ENCODE measurements around the gene ARHGEF7.

The ARHGEF7 gene

DNA sequence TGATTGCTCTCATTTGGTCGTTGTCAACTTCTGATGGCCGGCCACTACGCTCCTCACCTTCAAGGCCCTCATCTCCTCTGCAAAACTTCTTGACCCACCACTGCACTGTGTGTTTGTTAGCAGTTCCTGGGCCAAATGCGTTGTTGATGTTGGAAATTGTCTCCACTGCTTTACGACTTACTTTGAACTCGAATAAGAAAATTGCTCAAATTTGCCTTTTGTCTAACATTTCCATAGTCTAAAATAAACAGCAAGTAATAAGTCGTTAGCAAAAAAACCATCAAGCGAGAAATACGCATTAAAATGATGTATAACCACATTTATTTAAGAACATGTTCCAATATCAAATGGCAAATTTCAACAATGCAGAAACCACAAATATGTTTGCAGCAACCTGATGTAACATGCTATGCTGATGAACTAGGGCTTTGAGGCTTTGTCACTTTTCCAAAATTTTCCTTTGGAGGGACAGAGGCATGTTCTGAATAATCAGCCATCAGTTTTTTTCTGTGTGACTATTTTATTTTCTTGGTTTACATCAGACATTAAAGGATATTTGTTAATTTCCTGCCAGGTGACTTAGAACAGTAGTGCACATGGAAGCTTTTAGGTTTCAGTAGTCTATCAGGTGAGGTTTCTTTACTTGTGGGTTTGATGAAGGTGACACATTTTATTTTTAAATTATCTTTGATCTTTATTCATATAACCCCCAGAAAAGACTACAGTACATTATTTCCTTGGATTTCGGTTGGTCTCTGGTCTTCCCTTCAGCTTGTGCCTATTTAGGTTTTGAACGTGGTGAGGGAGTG, 130.7 kb downstream of the ARHGEF7 start:
- Histone ChIP-seq H3K27me3 (ENCODE audit: insufficient read depth, low read length) (no peaks in the 10 kb centered on the region), H3K4me1 (ENCODE audit: insufficient read depth, low read length, severe bottlenecking) (no peaks in the 10 kb centered on the region), H3K36me3 (ENCODE audit: insufficient read depth, low read length) (peaks cover 100% of the 10 kb centered on the region), H3F3A (ENCODE audit: insufficient read depth, low read length) (no peaks in the 10 kb centered on the region), H3K9ac (ENCODE audit: low read length) (no peak overlapping the region), H3K79me2 (ENCODE audit: insufficient read depth, low read length) (no peaks in the 10 kb centered on the region; the same call in 1 of the 2 replicates), H2AFZ (ENCODE audit: low read length) (no peak overlapping the region), H3K9me2 (ENCODE audit: low read depth, low read length) (no peaks in the 10 kb centered on the region), H3K4me2 (ENCODE audit: low read length) (no peak overlapping the region), H3K27ac (ENCODE audit: low read depth, low read length, poor library complexity, severe bottlenecking) (no peak overlapping the region), H4K20me1 (ENCODE audit: insufficient read depth, low read length) (no peaks in the 10 kb centered on the region), H3K4me3 (ENCODE audit: low read depth, low read length, poor library complexity, severe bottlenecking) (no peak overlapping the region), H3K9me3 (ENCODE audit: low read length) (no peaks in the 10 kb centered on the region)
- TF ChIP-seq EZH2 (IDR thresholded peaks at IDR 0.05; ENCODE audit: borderline replicate concordance, low read length) (no peak), CTCF (IDR thresholded peaks at IDR 0.05; ENCODE audit: low read length) (no peak)

GRCh38 chr13:111247552-111247951, 132.4 kb downstream of the ARHGEF7 start:
- H3K27me3 ChIP-seq (ENCODE audit: insufficient read depth, low read length) = no peaks in the 10 kb centered on the region
- H2AFZ ChIP-seq (ENCODE audit: low read length) = no peak overlapping the region
- no peaks in the 10 kb centered on the region for H3K9me2 ChIP-seq (ENCODE audit: low read depth, low read length)
- no peak overlapping the region for H3K9ac ChIP-seq (ENCODE audit: low read length)
- H3K4me2 ChIP-seq (ENCODE audit: low read length) = no peak overlapping the region
- H3K27ac ChIP-seq (ENCODE audit: low read depth, low read length, poor library complexity, severe bottlenecking) = no peak overlapping the region
- H3K4me3 ChIP-seq (ENCODE audit: low read depth, low read length, poor library complexity, severe bottlenecking) = no peak overlapping the region
- H3K4me1 ChIP-seq (ENCODE audit: insufficient read depth, low read length, severe bottlenecking) = no peaks in the 10 kb centered on the region
- H3K79me2 ChIP-seq (ENCODE audit: insufficient read depth, low read length) = no peaks in the 10 kb centered on the region; the same call in 1 of the 2 replicates
- no peaks in the 10 kb centered on the region for H3K9me3 ChIP-seq (ENCODE audit: low read length)
- no peak for TF ChIP-seq CTCF (IDR thresholded peaks at IDR 0.05; ENCODE audit: low read length)
- TF ChIP-seq EZH2 (IDR thresholded peaks at IDR 0.05; ENCODE audit: borderline replicate concordance, low read length) = no peak
- no peaks in the 10 kb centered on the region for H3F3A ChIP-seq (ENCODE audit: insufficient read depth, low read length)
- H4K20me1 ChIP-seq (ENCODE audit: insufficient read depth, low read length) = no peaks in the 10 kb centered on the region
- peaks cover 100% of the 10 kb centered on the region for H3K36me3 ChIP-seq (ENCODE audit: insufficient read depth, low read length)

- H3K4me1 ChIP-seq (ENCODE audit: insufficient read depth, low read length, severe bottlenecking) = no peaks in the 10 kb centered on the region
- H4K20me1 ChIP-seq (ENCODE audit: insufficient read depth, low read length) = no peaks in the 10 kb centered on the region
- H3K27me3 ChIP-seq (ENCODE audit: insufficient read depth, low read length) = no peaks in the 10 kb centered on the region
- H3K9me2 ChIP-seq (ENCODE audit: low read depth, low read length) = no peaks in the 10 kb centered on the region
- H3K27ac ChIP-seq (ENCODE audit: low read depth, low read length, poor library complexity, severe bottlenecking) = no peak overlapping the region
- no peak overlapping the region for H3K9ac ChIP-seq (ENCODE audit: low read length)
- H3K36me3 ChIP-seq (ENCODE audit: insufficient read depth, low read length) = peaks cover 100% of the 10 kb centered on the region
- no peak overlapping the region for H3K4me3 ChIP-seq (ENCODE audit: low read depth, low read length, poor library complexity, severe bottlenecking)
- H3K9me3 ChIP-seq (ENCODE audit: low read length) = 0 out of 2 replicates have a peak, but pooled peaks cover 3% of the 10 kb centered on the region
- no peaks in the 10 kb centered on the region; the same call in 1 of the 2 replicates for H3K79me2 ChIP-seq (ENCODE audit: insufficient read depth, low read length)
- no peak overlapping the region for H3K4me2 ChIP-seq (ENCODE audit: low read length)
- H2AFZ ChIP-seq (ENCODE audit: low read length) = no peak overlapping the region
- no peak for TF ChIP-seq CTCF (IDR thresholded peaks at IDR 0.05; ENCODE audit: low read length)
- no peak for TF ChIP-seq EZH2 (IDR thresholded peaks at IDR 0.05; ENCODE audit: borderline replicate concordance, low read length)
- no peaks in the 10 kb centered on the region for H3F3A ChIP-seq (ENCODE audit: insufficient read depth, low read length)
These were observed 133.7 kb downstream of the ARHGEF7 start for GRCh38 chr13:111248822-111249221.
